ENCODE data around the gene DSN1.

Gene DSN1

DNA sequence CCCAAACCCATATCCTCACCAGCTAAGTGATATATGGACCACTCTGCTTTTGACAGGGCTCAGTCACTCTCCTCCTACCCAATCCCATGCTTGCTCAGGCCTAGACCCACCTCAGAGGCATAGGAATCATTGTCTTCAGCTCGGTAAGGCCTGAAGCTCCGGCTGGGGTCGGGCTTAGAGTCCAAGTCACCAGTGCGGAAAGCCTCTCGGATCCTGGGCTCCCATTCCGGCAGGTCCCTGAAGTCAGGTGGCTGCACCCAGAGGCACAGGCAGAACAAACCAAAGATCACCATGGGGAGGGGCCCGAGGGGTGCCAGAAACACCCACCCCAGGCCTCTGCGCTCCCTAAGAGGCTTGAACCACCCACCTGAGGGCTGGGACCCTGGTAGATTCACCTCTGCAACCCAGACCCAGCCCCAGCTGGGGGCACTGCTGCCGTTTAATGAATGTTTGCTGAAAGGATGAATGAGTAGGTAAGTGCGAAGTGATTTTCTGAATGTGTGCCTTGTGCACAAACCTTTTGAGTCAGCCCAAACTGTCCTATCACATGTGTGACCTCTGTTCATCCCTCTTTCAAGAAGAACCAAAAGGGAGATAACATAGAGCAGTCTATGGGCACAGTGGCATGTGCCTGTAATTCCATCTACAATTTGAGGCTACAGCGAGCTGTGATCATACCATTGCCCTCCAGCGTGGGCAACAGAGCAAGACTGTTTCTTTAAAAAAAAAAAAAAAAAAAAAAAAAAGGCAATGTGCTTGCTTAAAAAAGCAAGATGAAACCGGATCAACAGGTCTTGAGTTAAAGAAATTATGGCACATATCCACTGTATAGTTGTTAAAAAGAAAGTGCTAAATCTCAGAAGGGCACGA is 39.3 kb upstream of the DSN1 start:
- H3K9me3 ChIP-seq (ENCODE audit: severe bottlenecking) = no peaks in the 10 kb centered on the region
- TF ChIP-seq, protein P1, sequence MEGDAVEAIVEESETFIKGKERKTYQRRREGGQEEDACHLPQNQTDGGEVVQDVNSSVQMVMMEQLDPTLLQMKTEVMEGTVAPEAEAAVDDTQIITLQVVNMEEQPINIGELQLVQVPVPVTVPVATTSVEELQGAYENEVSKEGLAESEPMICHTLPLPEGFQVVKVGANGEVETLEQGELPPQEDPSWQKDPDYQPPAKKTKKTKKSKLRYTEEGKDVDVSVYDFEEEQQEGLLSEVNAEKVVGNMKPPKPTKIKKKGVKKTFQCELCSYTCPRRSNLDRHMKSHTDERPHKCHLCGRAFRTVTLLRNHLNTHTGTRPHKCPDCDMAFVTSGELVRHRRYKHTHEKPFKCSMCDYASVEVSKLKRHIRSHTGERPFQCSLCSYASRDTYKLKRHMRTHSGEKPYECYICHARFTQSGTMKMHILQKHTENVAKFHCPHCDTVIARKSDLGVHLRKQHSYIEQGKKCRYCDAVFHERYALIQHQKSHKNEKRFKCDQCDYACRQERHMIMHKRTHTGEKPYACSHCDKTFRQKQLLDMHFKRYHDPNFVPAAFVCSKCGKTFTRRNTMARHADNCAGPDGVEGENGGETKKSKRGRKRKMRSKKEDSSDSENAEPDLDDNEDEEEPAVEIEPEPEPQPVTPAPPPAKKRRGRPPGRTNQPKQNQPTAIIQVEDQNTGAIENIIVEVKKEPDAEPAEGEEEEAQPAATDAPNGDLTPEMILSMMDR (IDR thresholded peaks at IDR 0.05; ENCODE audit: low read depth, low read length) = no peak
- no peak overlapping the region for H3K27ac ChIP-seq
- H3K36me3 ChIP-seq = peaks cover 76% of the 10 kb centered on the region
- no peak overlapping the region for H3K4me3 ChIP-seq (ENCODE audit: low read depth, low read length)
- DNase-seq = no peak
- no peaks in the 10 kb centered on the region for H3K27me3 ChIP-seq (ENCODE audit: insufficient read depth, low read depth, severe bottlenecking)

DNA sequence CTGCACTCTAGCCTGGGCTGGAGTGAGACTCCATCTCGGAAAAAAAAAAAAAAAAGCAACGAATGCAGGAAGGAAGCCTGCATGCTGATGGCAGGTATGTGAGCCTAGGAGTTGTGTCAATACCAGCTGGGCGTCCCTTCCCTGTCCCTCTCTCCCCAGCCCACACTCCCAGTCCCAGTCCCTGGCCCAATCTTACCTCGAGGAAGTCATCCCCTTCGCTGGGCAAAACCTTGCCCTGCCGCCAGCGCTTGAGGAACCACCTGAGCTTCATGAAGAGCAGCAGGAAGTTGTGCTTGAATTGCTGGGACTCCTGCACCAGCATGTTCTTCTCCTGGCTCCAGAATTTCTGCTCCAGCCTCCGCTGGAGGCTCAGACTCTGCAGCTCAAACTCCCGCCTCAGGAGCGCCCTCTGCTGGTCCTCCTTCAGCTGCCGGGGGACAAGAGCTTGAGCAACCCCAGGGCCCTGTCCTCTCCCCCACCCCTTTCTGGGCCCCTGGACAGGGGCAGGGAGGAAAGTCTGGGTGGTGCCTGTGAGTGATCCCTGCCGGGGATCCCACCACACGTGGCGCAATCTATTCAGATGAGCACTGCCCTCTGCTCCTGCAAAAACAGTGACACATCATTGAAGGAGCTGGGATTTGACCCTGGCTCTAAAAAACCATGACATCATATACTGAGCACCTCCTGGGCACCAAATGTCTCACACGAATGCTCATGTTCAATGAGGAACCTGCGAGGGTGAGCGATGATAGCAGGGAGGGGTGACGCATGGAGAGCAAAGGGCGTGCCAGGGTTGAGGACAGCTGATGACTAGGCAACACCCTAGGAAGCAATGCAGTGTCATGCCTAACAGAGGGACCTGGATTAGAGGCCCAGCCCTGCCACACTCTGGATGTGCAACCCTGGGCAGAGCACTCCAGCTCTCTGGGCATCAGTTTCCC is 35.0 kb upstream of the DSN1 start:
- peak; percentile 69 for DNase-seq
- Histone ChIP-seq H3K4me3 (ENCODE audit: low read depth, low read length) (no peak overlapping the region), H3K27me3 (ENCODE audit: insufficient read depth, low read depth, severe bottlenecking) (no peaks in the 10 kb centered on the region), H3K27ac (no peak overlapping the region), H3K9me3 (ENCODE audit: severe bottlenecking) (no peaks in the 10 kb centered on the region), H3K36me3 (peaks cover 79% of the 10 kb centered on the region)
- TF ChIP-seq, protein P1 (IDR thresholded peaks at IDR 0.05; ENCODE audit: low read depth, low read length) = peak; percentile 88

DNA sequence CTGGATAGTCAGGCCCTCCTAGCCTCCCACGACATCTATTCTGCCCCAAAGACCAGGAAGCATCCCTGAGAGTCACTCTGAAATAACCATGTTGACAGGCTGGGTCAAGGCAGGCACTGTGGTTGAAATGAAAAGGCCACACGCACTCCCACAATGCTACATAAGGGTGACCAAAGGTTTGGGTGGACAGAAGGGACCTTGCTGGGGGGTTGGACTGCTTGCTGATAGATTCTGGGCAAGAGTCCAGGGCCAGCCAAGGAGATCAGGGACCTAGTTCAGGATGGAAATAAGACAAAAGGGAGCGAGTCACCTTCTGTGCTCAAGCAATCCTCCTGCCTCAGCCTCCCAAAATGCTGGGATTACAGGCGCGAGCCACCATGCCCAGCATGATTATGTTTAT is 32.5 kb upstream of the DSN1 start:
- Histone ChIP-seq H3K27ac (no peak overlapping the region), H3K27me3 (ENCODE audit: insufficient read depth, low read depth, severe bottlenecking) (no peaks in the 10 kb centered on the region), H3K9me3 (ENCODE audit: severe bottlenecking) (no peaks in the 10 kb centered on the region), H3K36me3 (peaks cover 84% of the 10 kb centered on the region), H3K4me3 (ENCODE audit: low read depth, low read length) (no peak overlapping the region)
- DNase-seq = no peak
- TF ChIP-seq, protein P1 (IDR thresholded peaks at IDR 0.05; ENCODE audit: low read depth, low read length) = no peak

DNA sequence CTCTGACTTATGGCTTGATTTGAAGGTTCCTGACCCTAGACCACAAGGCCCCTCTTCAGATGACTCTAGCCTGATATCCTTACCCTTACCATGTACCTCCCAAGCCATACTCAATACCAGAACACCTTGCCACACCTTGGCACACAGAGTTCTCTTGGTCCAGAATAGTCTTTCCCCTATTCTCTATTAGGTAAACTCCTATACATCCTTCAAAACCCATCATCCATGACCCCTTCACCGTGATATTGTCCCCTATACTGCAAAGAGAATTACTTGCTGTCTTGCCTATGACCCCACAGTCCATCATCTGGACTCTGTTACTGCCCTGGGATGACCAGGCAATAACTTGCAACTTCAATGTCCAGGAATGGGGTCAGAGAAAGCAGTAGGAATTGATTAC is 31.8 kb upstream of the DSN1 start:
- H3K4me3 ChIP-seq (ENCODE audit: low read depth, low read length) = no peak overlapping the region
- no peak overlapping the region for H3K27ac ChIP-seq
- DNase-seq = no peak
- H3K9me3 ChIP-seq (ENCODE audit: severe bottlenecking) = no peaks in the 10 kb centered on the region
- TF ChIP-seq, protein P1 (IDR thresholded peaks at IDR 0.05; ENCODE audit: low read depth, low read length) = no peak
- H3K36me3 ChIP-seq = peaks cover 87% of the 10 kb centered on the region
- H3K27me3 ChIP-seq (ENCODE audit: insufficient read depth, low read depth, severe bottlenecking) = no peaks in the 10 kb centered on the region

DNA sequence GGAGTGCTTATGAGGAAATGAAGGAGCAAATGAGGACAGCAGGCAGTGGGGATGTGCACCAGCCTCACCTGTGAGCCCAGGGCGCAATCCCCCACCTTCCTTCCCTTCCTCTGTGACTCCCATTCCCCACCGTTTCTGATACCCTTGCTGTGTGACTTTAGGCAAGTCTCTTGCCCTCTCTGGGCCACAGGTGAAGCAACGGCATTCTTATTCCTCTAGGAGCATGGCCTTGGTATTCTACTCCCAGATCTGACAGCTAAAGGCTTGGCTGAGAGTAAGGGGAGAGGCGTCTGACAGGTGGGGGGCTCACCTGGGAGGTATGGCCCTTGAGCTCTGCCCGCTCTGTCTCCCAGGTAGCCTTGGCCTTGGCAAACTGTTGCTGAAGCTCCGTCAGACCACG is 30.9 kb upstream of the DSN1 start:
- Histone ChIP-seq H3K36me3 (peaks cover 88% of the 10 kb centered on the region), H3K9me3 (ENCODE audit: severe bottlenecking) (no peaks in the 10 kb centered on the region), H3K27ac (no peak overlapping the region), H3K27me3 (ENCODE audit: insufficient read depth, low read depth, severe bottlenecking) (no peaks in the 10 kb centered on the region), H3K4me3 (ENCODE audit: low read depth, low read length) (no peak overlapping the region)
- TF ChIP-seq, protein P1 (IDR thresholded peaks at IDR 0.05; ENCODE audit: low read depth, low read length) = no peak
- DNase-seq = no peak
